ENCODE measurements around the gene MYBPH. TPM values are rescaled to one million over a fixed set of nuclear protein-coding genes. Genes with fewer than 3 reads are reported as not detected.

MYBPH gene
- total and polyA plus RNA-seq, 2 donors (not counting 1 experiment from before 2014, with no cell fraction given): not detected

GRCh38 chr1:203184467-203184866, 8.8 kb upstream of the MYBPH start:
- no peaks in the 10 kb centered on the region for H3K36me3 ChIP-seq (replicated peaks in 1 of 2; ENCODE audit: control extremely low read depth in 1 of 2, control insufficient read depth in 1 of 2, extremely low read depth in 1 of 2, insufficient read depth in 2 of 2, low read length in 1 of 2)
- no peak for TF ChIP-seq EZH2 (IDR thresholded peaks at IDR 0.05; ENCODE audit: borderline replicate concordance, insufficient read depth, low read depth, low read length, poor library complexity, severe bottlenecking)
- TF ChIP-seq, protein P1, sequence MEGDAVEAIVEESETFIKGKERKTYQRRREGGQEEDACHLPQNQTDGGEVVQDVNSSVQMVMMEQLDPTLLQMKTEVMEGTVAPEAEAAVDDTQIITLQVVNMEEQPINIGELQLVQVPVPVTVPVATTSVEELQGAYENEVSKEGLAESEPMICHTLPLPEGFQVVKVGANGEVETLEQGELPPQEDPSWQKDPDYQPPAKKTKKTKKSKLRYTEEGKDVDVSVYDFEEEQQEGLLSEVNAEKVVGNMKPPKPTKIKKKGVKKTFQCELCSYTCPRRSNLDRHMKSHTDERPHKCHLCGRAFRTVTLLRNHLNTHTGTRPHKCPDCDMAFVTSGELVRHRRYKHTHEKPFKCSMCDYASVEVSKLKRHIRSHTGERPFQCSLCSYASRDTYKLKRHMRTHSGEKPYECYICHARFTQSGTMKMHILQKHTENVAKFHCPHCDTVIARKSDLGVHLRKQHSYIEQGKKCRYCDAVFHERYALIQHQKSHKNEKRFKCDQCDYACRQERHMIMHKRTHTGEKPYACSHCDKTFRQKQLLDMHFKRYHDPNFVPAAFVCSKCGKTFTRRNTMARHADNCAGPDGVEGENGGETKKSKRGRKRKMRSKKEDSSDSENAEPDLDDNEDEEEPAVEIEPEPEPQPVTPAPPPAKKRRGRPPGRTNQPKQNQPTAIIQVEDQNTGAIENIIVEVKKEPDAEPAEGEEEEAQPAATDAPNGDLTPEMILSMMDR (IDR thresholded peaks at IDR 0.05): no peak
- DNase-seq (no peak), ATAC-seq (ENCODE audit: low read depth) (no peak)
- no peaks in the 10 kb centered on the region for H3K79me2 ChIP-seq (ENCODE audit: control insufficient read depth, insufficient read depth, low read length)
- no peaks in the 10 kb centered on the region for H3K4me1 Mint-ChIP-seq
- ChIA-PET POLR2A (no interaction called here), CTCF (no interaction called here)
- no peaks in the 10 kb centered on the region for H3K9me3 ChIP-seq (ENCODE audit: control extremely low read depth in 1 of 3, control insufficient read depth in 2 of 3, insufficient read depth in 1 of 3, low read length in 2 of 3)
- peaks cover 0 to 5% (median 0%) of the 10 kb centered on the region in 4 experiments for H3K27me3 ChIP-seq (replicated peaks in 1 of 4; ENCODE audit: control extremely low read depth in 1 of 4, control insufficient read depth in 3 of 4, insufficient read depth in 4 of 4, low read length in 3 of 4)
- intact Hi-C loops (cut with micrococcal nuclease): no loop called here
- WGBS (ENCODE audit: insufficient coverage): 100% methylated on average over 1 of the region's 4 CpGs
- H3K4me1 ChIP-seq (ENCODE audit: control insufficient read depth in 2 of 2, insufficient read depth in 2 of 2, low read length in 2 of 2): no peaks in the 10 kb centered on the region
- peaks cover 16% of the 10 kb centered on the region for H3K27me3 Mint-ChIP-seq
- H3K9ac ChIP-seq (ENCODE audit: low read length): no peak overlapping the region
- no peak overlapping the region for H2AFZ ChIP-seq (ENCODE audit: insufficient read depth, low read depth, low read length, poor library complexity, severe bottlenecking)
- no peaks in the 10 kb centered on the region for H4K20me1 ChIP-seq (ENCODE audit: control insufficient read depth, insufficient read depth, low read length, poor library complexity, severe bottlenecking)
- H3K4me3 Mint-ChIP-seq: no peak overlapping the region
- H3K9me3 Mint-ChIP-seq (ENCODE audit: insufficient read depth): no peaks in the 10 kb centered on the region
- H3K4me2 ChIP-seq (replicated peaks; ENCODE audit: low read depth, low read length, poor library complexity, severe bottlenecking): no peak overlapping the region
- no peak overlapping the region for H3K4me3 ChIP-seq (ENCODE audit: control extremely low read depth in 1 of 5, extremely low read depth in 1 of 5, insufficient read depth in 1 of 5, low read depth in 2 of 5, low read length in 4 of 5)
- no peak overlapping the region for H3K27ac ChIP-seq (ENCODE audit: low read length in 2 of 2)
- H3K27ac Mint-ChIP-seq: no peak overlapping the region

GRCh38 chr1:203183828-203184227, 8.2 kb upstream of the MYBPH start:
- no peak for ATAC-seq (ENCODE audit: low read depth)
- ChIA-PET POLR2A (no interaction called here), CTCF (no interaction called here)
- 89% methylated on average over 1 of the region's 2 CpGs for WGBS (ENCODE audit: insufficient coverage)
- Histone ChIP-seq H2AFZ (ENCODE audit: insufficient read depth, low read depth, low read length, poor library complexity, severe bottlenecking) (no peak overlapping the region), H3K4me3 (ENCODE audit: control extremely low read depth in 1 of 5, extremely low read depth in 1 of 5, insufficient read depth in 1 of 5, low read depth in 2 of 5, low read length in 4 of 5) (no peak overlapping the region), H3K79me2 (ENCODE audit: control insufficient read depth, insufficient read depth, low read length) (no peaks in the 10 kb centered on the region), H3K9me3 (ENCODE audit: control extremely low read depth in 1 of 3, control insufficient read depth in 2 of 3, insufficient read depth in 1 of 3, low read length in 2 of 3) (no peaks in the 10 kb centered on the region), H3K27ac (ENCODE audit: low read length in 2 of 2) (no peak overlapping the region), H3K4me2 (replicated peaks; ENCODE audit: low read depth, low read length, poor library complexity, severe bottlenecking) (no peak overlapping the region), H3K9ac (ENCODE audit: low read length) (no peak overlapping the region), H4K20me1 (ENCODE audit: control insufficient read depth, insufficient read depth, low read length, poor library complexity, severe bottlenecking) (no peaks in the 10 kb centered on the region), H3K36me3 (replicated peaks in 1 of 2; ENCODE audit: control extremely low read depth in 1 of 2, control insufficient read depth in 1 of 2, extremely low read depth in 1 of 2, insufficient read depth in 2 of 2, low read length in 1 of 2) (no peaks in the 10 kb centered on the region), H3K4me1 (ENCODE audit: control insufficient read depth in 2 of 2, insufficient read depth in 2 of 2, low read length in 2 of 2) (no peaks in the 10 kb centered on the region), H3K27me3 (replicated peaks in 1 of 4; ENCODE audit: control extremely low read depth in 1 of 4, control insufficient read depth in 3 of 4, insufficient read depth in 4 of 4, low read length in 3 of 4) (peaks cover 0 to 5% (median 0%) of the 10 kb centered on the region in 4 experiments)
- H3K27me3 Mint-ChIP-seq: peaks cover 14% of the 10 kb centered on the region
- H3K9me3 Mint-ChIP-seq (ENCODE audit: insufficient read depth): no peaks in the 10 kb centered on the region
- intact Hi-C loops (cut with micrococcal nuclease): no loop called here
- H3K4me1 Mint-ChIP-seq: no peaks in the 10 kb centered on the region
- H3K27ac Mint-ChIP-seq: no peak overlapping the region
- H3K4me3 Mint-ChIP-seq: no peak overlapping the region
- DNase-seq: no peak
- TF ChIP-seq, protein P1 (IDR thresholded peaks at IDR 0.05): no peak
- TF ChIP-seq EZH2 (IDR thresholded peaks at IDR 0.05; ENCODE audit: borderline replicate concordance, insufficient read depth, low read depth, low read length, poor library complexity, severe bottlenecking): no peak

Measured in B cell (primary cell).